Lower leg skin (tissue), 3 donors: ENCODE data around the gene SLC38A4.

ENCODE experiments used
- CTCF ChIP-seq, 3 donors: fragments of 450-650 bp; IDR thresholded peaks; one replicate each; pipeline ENCODE4 v1.5.1; 2016; ENCODE audit warnings: antibody characterized with exemption in 3 of 3, mild to moderate bottlenecking in 3 of 3, moderate library complexity in 2 of 3
- POLR2A ChIP-seq, 2 donors: fragments of 450-650 bp; IDR thresholded peaks; one replicate each; pipeline ENCODE4 v1.6.1; 2016 to 2017; ENCODE audit warnings: antibody characterized with exemption in 2 of 2, mild to moderate bottlenecking in 1 of 2, moderate library complexity in 1 of 2

GRCh38 chr12:46808955-46809697, 16.7 kb downstream of the SLC38A4 start:
- TF ChIP-seq CTCF (IDR thresholded peaks at IDR 0.05) (no peak), POLR2A (IDR thresholded peaks at IDR 0.05) (no peak)
